Ishikawa (cell line): ENCODE measurements around the gene CAPRIN2.

ENCODE experiments used
- CREB1 ChIP-seq: IDR thresholded peaks from 2 replicates; pipeline ENCODE4 v1.6.1; 2012; ENCODE audit warnings: low read depth
- EGR1 ChIP-seq: IDR thresholded peaks from 2 replicates; pipeline ENCODE4 v1.6.1; 2012
- EP300 ChIP-seq: IDR thresholded peaks from 2 replicates; pipeline ENCODE4 v1.6.1; 2012; ENCODE audit warnings: borderline replicate concordance
- MAX ChIP-seq: IDR thresholded peaks from 2 replicates; pipeline ENCODE4 v1.6.1; 2012
- NFIC ChIP-seq: IDR thresholded peaks from 2 replicates; pipeline ENCODE4 v1.6.1; 2012
- RAD21 ChIP-seq: IDR thresholded peaks from 2 replicates; pipeline ENCODE4 v1.6.1; 2012; ENCODE audit warnings: low read depth
- REST ChIP-seq: IDR thresholded peaks from 2 replicates; pipeline ENCODE4 v1.6.1; 2012; ENCODE audit warnings: low read depth, mild to moderate bottlenecking
- TAF1 ChIP-seq: IDR thresholded peaks from 2 replicates; pipeline ENCODE4 v1.6.1; 2012; ENCODE audit warnings: low read depth, mild to moderate bottlenecking
- TEAD4 ChIP-seq: IDR thresholded peaks from 2 replicates; pipeline ENCODE4 v1.6.1; 2012
- USF1 ChIP-seq: IDR thresholded peaks from 2 replicates; pipeline ENCODE4 v1.6.1; 2012
- YY1 ChIP-seq: IDR thresholded peaks from 2 replicates; pipeline ENCODE4 v1.6.1; 2012; ENCODE audit warnings: low read depth
- ZBTB7A ChIP-seq: IDR thresholded peaks from 2 replicates; pipeline ENCODE4 v1.6.1; 2012; ENCODE audit warnings: low read depth

- no peak for TF ChIP-seq USF1
- no peak for TF ChIP-seq TEAD4
- no peak for TF ChIP-seq EP300
- no peak for TF ChIP-seq NFIC
- no peak for TF ChIP-seq REST
- no peak for TF ChIP-seq EGR1
- no peak for TF ChIP-seq MAX
- TF ChIP-seq TAF1 = no peak
- no peak for TF ChIP-seq RAD21
- TF ChIP-seq CREB1 = no peak
- TF ChIP-seq YY1 = no peak
- TF ChIP-seq ZBTB7A = no peak
These were observed 34.0 kb upstream of the CAPRIN2 start for GRCh38 chr12:30788754-30789153.
